HL-60/S4 treated with retinoic acid at 250 ng/mL for 4 days and 3 days (cell line): Measurements from ENCODE around the gene PTPN7.

Source experiments
- in situ Hi-C: fragments of 300-500 bp; cut with MboI; formaldehyde crosslinking; loops from 2 replicates; pipeline ENCODE4 v1.7.0; 2022; ENCODE audit warnings: low sequenced_read_pairs

Gene PTPN7

GRCh38 chr1:202133001-202133400 lies 27.4 kb downstream of the PTPN7 start:
- in situ Hi-C loops = no loop called here

- in situ Hi-C loops = no loop called here
These were observed 28.2 kb downstream of the PTPN7 start for GRCh38 chr1:202131956-202132821.

GRCh38 chr1:202130816-202131522 lies 29.4 kb downstream of the PTPN7 start:
- in situ Hi-C loops = no loop called here

GRCh38 chr1:202130297-202130721 lies 30.1 kb downstream of the PTPN7 start:
- in situ Hi-C loops = no loop called here

GRCh38 chr1:202129453-202130296 lies 30.7 kb downstream of the PTPN7 start:
- in situ Hi-C loops = no loop called here

GRCh38 chr1:202127836-202128622 lies 32.4 kb downstream of the PTPN7 start:
- in situ Hi-C loops = no loop called here

GRCh38 chr1:202127061-202127460 lies 33.3 kb downstream of the PTPN7 start:
- in situ Hi-C loops = no loop called here

- in situ Hi-C loops = no loop called here
These were observed 34.0 kb downstream of the PTPN7 start for GRCh38 chr1:202126426-202126825.

GRCh38 chr1:202125611-202126010 lies 34.8 kb downstream of the PTPN7 start:
- in situ Hi-C loops = no loop called here

GRCh38 chr1:202124142-202124541 lies 36.3 kb downstream of the PTPN7 start:
- in situ Hi-C loops = loop anchor here (25.0 kb wide), 1 partner anchor 112 kb away; the partner anchor contains the start of gene ELF3

GRCh38 chr1:202123336-202123813 lies 37.0 kb downstream of the PTPN7 start:
- in situ Hi-C loops = loop anchor here (25.0 kb wide), 1 partner anchor 111 kb away; the partner anchor contains the start of gene ELF3

GRCh38 chr1:202122639-202123335 lies 37.6 kb downstream of the PTPN7 start, which contains the start of gene GPR37L1:
Gene GPR37L1 (plus strand): TSS chr1:202122917. CDS start chr1:202122964, 47 bp downstream.
- in situ Hi-C loops = loop anchor here (25.0 kb wide), 1 partner anchor 110 kb away; the partner anchor contains the start of gene ELF3

- in situ Hi-C loops = loop anchor here (25.0 kb wide), 1 partner anchor 109 kb away; the partner anchor contains the start of gene ELF3
These were observed 39.4 kb downstream of the PTPN7 start for GRCh38 chr1:202121006-202121405.

GRCh38 chr1:202117898-202118371 lies 42.5 kb downstream of the PTPN7 start:
- in situ Hi-C loops = loop anchor here (25.0 kb wide), 1 partner anchor 106 kb away; the partner anchor contains the start of gene ELF3

- in situ Hi-C loops = loop anchor here (25.0 kb wide), 1 partner anchor 104 kb away; the partner anchor contains the start of gene ELF3
These were observed 44.1 kb downstream of the PTPN7 start for GRCh38 chr1:202116287-202116686.

GRCh38 chr1:202113690-202114300 lies 46.6 kb downstream of the PTPN7 start:
- in situ Hi-C loops = loop anchor here (25.0 kb wide), 1 partner anchor 101 kb away; the partner anchor contains the start of gene ELF3

- in situ Hi-C loops = loop anchor here (25.0 kb wide), 1 partner anchor 101 kb away; the partner anchor contains the start of gene ELF3
These were observed 47.3 kb downstream of the PTPN7 start for GRCh38 chr1:202112859-202113689.
